Measurements from ENCODE around the gene ETV4. TPM values are rescaled to one million over a fixed set of nuclear protein-coding genes. Genes with fewer than 3 reads are reported as not detected.

ETV4 gene
- total and polyA plus RNA-seq, 12 donors, result 0.22 to 6.6 (median 1.9) TPM

- intact Hi-C loops (cut with DNase I), result no loop called here
- no peak overlapping the region for H3K4me3 ChIP-seq
- WGBS, 4 donors, result 86 to 96% (median 87%) methylated on average over 4 of the region's 4 CpGs
Measured at GRCh38 chr17:43550754-43551153, 4.6 kb upstream of the ETV4 start.

GRCh38 chr17:43549496-43549895 lies 3.4 kb upstream of the ETV4 start:
- WGBS, 4 donors, result 84 to 91% (median 89%) methylated on average over 5 of the region's 5 CpGs
- no peak for TF ChIP-seq POLR2A (IDR thresholded peaks at IDR 0.05)
- TF ChIP-seq CTCF (IDR thresholded peaks at IDR 0.05), result no peak
- Histone ChIP-seq H3K9me3 (replicated peaks in 1 of 3) (no peaks in the 10 kb centered on the region), H3K27me3 (no peaks in the 10 kb centered on the region), H3K36me3 (replicated peaks in 1 of 2) (no peaks in the 10 kb centered on the region), H3K4me1 (replicated peaks in 1 of 2) (peaks cover 14 to 17% of the 10 kb centered on the region in 2 donors), H3K27ac (no peak overlapping the region), H3K4me3 (no peak overlapping the region)
- DNase-seq, result no peak
- intact Hi-C loops (cut with DNase I), result no loop called here

More at GRCh38 chr17:43550754-43551153, 4.6 kb upstream of the ETV4 start:
- H3K4me1 ChIP-seq (replicated peaks in 1 of 2), result peaks cover 10 to 11% of the 10 kb centered on the region in 2 donors
- TF ChIP-seq CTCF (IDR thresholded peaks at IDR 0.05) (no peak), POLR2A (IDR thresholded peaks at IDR 0.05) (no peak)
- H3K27ac ChIP-seq, result no peak overlapping the region
- no peak for DNase-seq
- H3K27me3 ChIP-seq, result no peaks in the 10 kb centered on the region
- H3K36me3 ChIP-seq (replicated peaks in 1 of 2), result no peaks in the 10 kb centered on the region
- H3K9me3 ChIP-seq (replicated peaks in 1 of 3), result no peaks in the 10 kb centered on the region

- no peaks in the 10 kb centered on the region for H3K27me3 ChIP-seq
- no peak overlapping the region for H3K4me3 ChIP-seq
- H3K9me3 ChIP-seq (replicated peaks in 1 of 3), result no peaks in the 10 kb centered on the region
- TF ChIP-seq CTCF (IDR thresholded peaks at IDR 0.05) (no peak), POLR2A (IDR thresholded peaks at IDR 0.05) (no peak)
- H3K4me1 ChIP-seq (replicated peaks in 1 of 2), result peaks cover 17% of the 10 kb centered on the region in 2 donors
- DNase-seq, result no peak
- no peak overlapping the region for H3K27ac ChIP-seq
- no peaks in the 10 kb centered on the region for H3K36me3 ChIP-seq (replicated peaks in 1 of 2)
- intact Hi-C loops (cut with DNase I), result no loop called here
- 77 to 94% (median 84%) methylated on average over 3 of the region's 3 CpGs for WGBS, 4 donors
Measured at GRCh38 chr17:43548689-43549379, 2.7 kb upstream of the ETV4 start.

GRCh38 chr17:43547659-43548256 lies 1.6 kb upstream of the ETV4 start:
- intact Hi-C loops (cut with DNase I), result no loop called here
- TF ChIP-seq POLR2A (IDR thresholded peaks at IDR 0.05) (no peak), CTCF (IDR thresholded peaks at IDR 0.05) (no peak)
- Histone ChIP-seq H3K27me3 (no peaks in the 10 kb centered on the region), H3K4me3 (no peak overlapping the region), H3K36me3 (replicated peaks in 1 of 2) (no peaks in the 10 kb centered on the region), H3K27ac (no peak overlapping the region), H3K4me1 (replicated peaks in 1 of 2) (peaks cover 17% of the 10 kb centered on the region in 2 donors), H3K9me3 (replicated peaks in 1 of 3) (no peaks in the 10 kb centered on the region)
- no peak for DNase-seq
